NB4 (cell line): ENCODE results near the gene ZNF469.

ENCODE experiments used
- DNase-seq: peaks from one replicate; pipeline ENCODE4 v3.0.0; 2010; ENCODE audit warnings: low read depth
- H3K4me3 ChIP-seq: one replicate; pipeline ENCODE4 v1.5.1; 2011; ENCODE audit warnings: mild to moderate bottlenecking, low read depth, low read length, moderate library complexity
- CTCF ChIP-seq: IDR thresholded peaks from one replicate; pipeline ENCODE4 v1.5.1; 2012; ENCODE audit warnings: low read depth, low read length
- MAX ChIP-seq: IDR thresholded peaks from 2 replicates; pipeline ENCODE4 v1.6.1; 2011; ENCODE audit warnings: low read depth, low read length
- MYC ChIP-seq: IDR thresholded peaks from 2 replicates; pipeline ENCODE4 v1.6.1; 2011; ENCODE audit warnings: low read depth, low read length
- POLR2A ChIP-seq: IDR thresholded peaks from 2 replicates; pipeline ENCODE4 v1.6.1; 2011; ENCODE audit warnings: mild to moderate bottlenecking; ENCODE audit not compliant: insufficient read length; ENCODE audit errors: extremely low read depth

The ZNF469 gene

DNA sequence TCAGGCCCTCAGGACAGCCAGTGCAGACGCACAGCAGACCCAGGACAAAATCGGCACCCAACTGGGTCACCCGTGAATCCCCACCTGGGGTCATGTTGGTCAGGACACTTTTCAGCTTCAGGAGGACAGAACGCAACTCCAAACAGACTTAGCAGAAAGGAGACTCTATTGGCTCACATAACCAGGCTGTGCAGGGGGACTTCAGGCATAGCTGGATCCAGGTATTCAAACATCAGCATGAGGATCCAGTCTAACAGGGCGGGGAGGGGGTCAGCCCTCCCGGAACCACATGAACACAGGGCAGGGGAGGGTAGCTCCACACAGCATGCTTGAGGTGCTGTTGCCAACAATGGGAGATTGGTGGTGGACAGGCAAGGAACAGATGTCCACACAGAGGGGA lies 22.0 kb downstream of the ZNF469 start:
- DNase-seq = no peak
- TF ChIP-seq POLR2A (no peak), CTCF (no peak), MYC (no peak), MAX (no peak)
- H3K4me3 ChIP-seq = no peak overlapping the region

DNA sequence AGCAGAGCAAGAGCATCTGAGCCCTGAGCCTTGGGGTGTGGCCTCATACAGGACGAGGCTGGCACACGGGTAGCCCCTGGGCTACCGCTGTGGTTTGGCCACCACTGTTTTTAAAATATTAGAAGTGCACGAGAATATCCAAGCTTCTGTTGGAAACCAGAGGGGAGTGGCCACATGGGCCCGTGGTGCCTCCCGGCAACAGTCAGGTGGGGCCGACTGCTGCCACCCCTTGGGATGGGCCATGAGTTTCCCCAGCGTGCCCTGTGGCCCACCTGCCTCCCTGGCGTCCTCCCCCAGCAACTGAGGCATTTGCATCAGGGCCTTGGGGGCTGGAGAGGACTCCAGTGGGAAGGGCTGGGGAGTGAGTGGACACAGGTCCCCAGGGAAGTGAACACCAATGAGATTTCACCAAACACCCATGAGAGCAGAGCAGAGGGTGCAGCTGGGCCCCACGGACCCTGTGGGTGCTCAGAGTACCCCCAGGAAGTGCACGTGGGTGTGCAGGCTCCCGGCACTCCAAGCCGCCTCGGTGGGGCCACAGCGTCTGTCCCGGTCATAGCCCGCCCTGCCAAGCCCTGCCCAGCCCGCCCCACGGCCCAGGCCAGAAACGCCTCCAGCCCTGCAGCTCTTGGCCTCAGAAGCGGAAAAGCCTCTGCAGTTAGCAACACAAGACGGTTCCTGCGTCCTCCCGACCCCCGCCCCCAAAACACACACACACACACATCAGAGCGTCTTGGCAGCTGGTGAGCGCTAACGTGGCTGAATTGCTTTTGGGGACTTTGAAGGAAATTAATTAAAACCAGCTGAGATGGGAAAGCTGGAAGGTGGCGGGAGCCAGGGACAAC lies 22.7 kb downstream of the ZNF469 start:
- TF ChIP-seq MAX (no peak), POLR2A (no peak), MYC (no peak), CTCF (no peak)
- DNase-seq = no peak
- H3K4me3 ChIP-seq = no peak overlapping the region

GRCh38 chr16:88406096-88407041 lies 23.6 kb downstream of the ZNF469 start:
- TF ChIP-seq MYC = no peak
- no peak for TF ChIP-seq POLR2A
- TF ChIP-seq MAX = no peak
- no peak for TF ChIP-seq CTCF
- DNase-seq = no peak
- H3K4me3 ChIP-seq = no peak overlapping the region

- DNase-seq = no peak
- TF ChIP-seq MYC (no peak), POLR2A (no peak), CTCF (no peak), MAX (no peak)
- H3K4me3 ChIP-seq = no peak overlapping the region
Observed at GRCh38 chr16:88407042-88407420, 24.3 kb downstream of the ZNF469 start.

DNA sequence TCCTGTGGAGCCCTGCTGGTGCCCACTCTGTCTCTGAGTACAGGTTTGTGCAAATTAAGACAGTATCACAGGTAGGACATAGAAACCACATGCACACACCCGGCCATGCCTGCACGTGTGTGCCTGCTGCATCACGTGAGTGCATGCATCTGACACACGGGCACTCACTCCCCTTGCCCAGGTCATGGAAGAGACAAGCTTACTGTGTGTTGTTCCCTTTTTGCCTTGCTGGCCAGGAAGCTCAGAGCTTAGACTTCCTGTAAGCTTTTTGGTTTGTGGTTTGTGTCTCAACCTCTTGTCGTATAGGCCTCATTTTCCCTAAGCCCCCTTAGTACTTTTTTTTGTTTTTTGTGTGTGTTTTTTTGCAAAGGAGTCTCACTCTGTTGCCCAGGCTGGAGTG lies 25.0 kb downstream of the ZNF469 start:
- H3K4me3 ChIP-seq = no peak overlapping the region
- peak; percentile 86 for DNase-seq
- TF ChIP-seq MYC = peak; percentile 59; the same call in 1 of the 2 replicates
- TF ChIP-seq MAX = peak; percentile 89
- TF ChIP-seq POLR2A = no peak
